Panc1 (cell line): ENCODE measurements around the gene NCBP1. TPM values are rescaled to one million over a fixed set of nuclear protein-coding genes. Genes with fewer than 3 reads are reported as not detected.

Experiments used
- ATAC-seq: fragments of 200-7000 bp; cut with Tn5 transposase; 2 replicates; pipeline ENCODE4 v1.9.1; 2020; ENCODE audit warnings: mild to moderate bottlenecking, moderate library complexity
- BruUV-seq: library from RNA; stranded (reverse); fragments of 400-500 nt; replicated peaks from 2 replicates; lab custom pipeline; 2021; lab: Mats Ljungman, UMichigan
- CTCF ChIA-PET: fragments of 300-600 bp; sonication (Branson Sonifier 250); formaldehyde crosslinking; loops from one replicate; lab custom pipeline; 2022; ENCODE audit warnings: antibody characterized with exemption; lab: Charles Lee
- POLR2A ChIA-PET: fragments of 300-600 bp; sonication (Branson Sonifier 250); formaldehyde crosslinking; loops from one replicate; lab custom pipeline; 2022; ENCODE audit warnings: antibody characterized with exemption; lab: Charles Lee
- DNase-seq: peaks from one replicate; pipeline ENCODE4 v3.0.0-alpha.2; 2010; ENCODE audit warnings: low read depth, low spot score
- H3K27ac ChIP-seq: 2 replicates; pipeline ENCODE4 v1.5.1; 2011; ENCODE audit warnings: mild to moderate bottlenecking, low read length, inconsistent platforms
- H3K27me3 ChIP-seq: fragments of 200-500 bp; sonication (Bioruptor generic); 2 replicates; pipeline ENCODE4 v1.6.0; 2014; ENCODE audit warnings: low read length, inconsistent platforms; ENCODE audit not compliant: control insufficient read depth, insufficient read depth
- H3K36me3 ChIP-seq: fragments of 200-500 bp; sonication (Bioruptor generic); 2 replicates; pipeline ENCODE4 v1.5.1; 2014; ENCODE audit warnings: inconsistent platforms, mild to moderate bottlenecking, low read length, moderate library complexity; ENCODE audit not compliant: control insufficient read depth, insufficient read depth
- H3K4me1 ChIP-seq: 2 replicates; pipeline ENCODE4 v1.5.1; 2011; ENCODE audit warnings: inconsistent platforms, mild to moderate bottlenecking, low read length, moderate library complexity; ENCODE audit not compliant: control insufficient read depth, insufficient read depth
- H3K4me3 ChIP-seq, 2 experiments: 2 replicates each; pipeline ENCODE4 v1.5.1; 2011 to 2012; ENCODE audit warnings: low read depth in 2 of 2, low read length in 2 of 2, mild to moderate bottlenecking in 2 of 2, inconsistent platforms in 1 of 2, moderate library complexity in 1 of 2
- H3K9me3 ChIP-seq: fragments of 200-500 bp; sonication (Bioruptor generic); 2 replicates; pipeline ENCODE4 v1.5.1; 2014; ENCODE audit warnings: low read depth, mild to moderate bottlenecking, inconsistent platforms, low read length, moderate library complexity; ENCODE audit not compliant: control insufficient read depth, insufficient read depth
- POLR2AphosphoS5 ChIP-seq: IDR thresholded peaks from 2 replicates; pipeline ENCODE4 v1.6.1; 2012; ENCODE audit warnings: mild to moderate bottlenecking, low read depth, low read length, moderate library complexity
- SIN3A ChIP-seq: IDR thresholded peaks from 2 replicates; pipeline ENCODE4 v1.6.1; 2012; ENCODE audit warnings: low read depth, mild to moderate bottlenecking, low read length, moderate library complexity, borderline replicate concordance; ENCODE audit not compliant: insufficient read depth
- TCF7L2 ChIP-seq: IDR thresholded peaks from 2 replicates; pipeline ENCODE4 v1.6.1; 2011; ENCODE audit warnings: mild to moderate bottlenecking, low read depth, low read length, inconsistent platforms
- in situ Hi-C: cut with HindIII; loops from 2 replicates; pipeline ENCODE4 v1.10.0; 2016; ENCODE audit warnings: low sequenced_read_pairs, low pct_unique_long_range_greater_than_20kb
- intact Hi-C: fragments of 100-400 bp; cut with micrococcal nuclease; formaldehyde crosslinking; loops from one replicate; pipeline ENCODE4 v1.10.0; 2022; ENCODE audit not compliant: unreplicated experiment
- total RNA-seq: library from RNA; stranded (reverse); gene quantifications from one replicate; pipeline ENCODE4 v1.2.1, GENCODE V29; 2021; ENCODE audit not compliant: unreplicated experiment
- TF ChIP-seq, protein P1 (sequence below), 2 experiments: IDR thresholded peaks; 2 replicates each; pipeline ENCODE4 v1.6.1; 2011 to 2012; ENCODE audit warnings: low read depth in 2 of 2, control low read depth in 1 of 2, low read length in 1 of 2, mild to moderate bottlenecking in 1 of 2, moderate library complexity in 1 of 2; ENCODE audit not compliant: insufficient read depth in 1 of 2
- TF ChIP-seq, protein P2 (sequence below): fragments of 450-650 bp; IDR thresholded peaks from 2 replicates; pipeline ENCODE4 v1.5.1; 2017; ENCODE audit warnings: mild to moderate bottlenecking

Gene NCBP1
- total RNA-seq, 1 experiment from 2014 or later = 30.1 TPM

DNA sequence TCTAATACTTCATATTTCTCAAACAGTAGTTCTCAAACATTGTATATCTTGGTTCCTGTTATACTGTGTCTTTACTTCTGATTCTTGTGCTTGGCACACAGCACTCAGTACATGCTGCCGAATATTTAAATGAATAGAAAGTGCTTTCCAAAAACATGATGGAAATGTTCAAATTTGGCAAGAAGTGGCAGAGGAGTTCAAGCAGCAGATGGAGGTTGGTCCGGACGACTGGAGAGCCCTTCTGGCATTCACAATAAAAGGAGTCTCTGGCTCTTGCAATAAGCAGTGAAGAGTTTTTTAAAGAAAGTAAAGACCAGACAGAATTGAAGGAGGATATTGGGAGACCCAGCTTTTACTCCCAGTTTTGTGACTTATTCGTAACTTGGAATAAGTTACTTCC is 36.7 kb upstream of the NCBP1 start:
- intact Hi-C loops = no loop called here
- no peak for ATAC-seq
- TF ChIP-seq TCF7L2 = no peak
- no peak for TF ChIP-seq POLR2AphosphoS5
- TF ChIP-seq SIN3A = no peak
- TF ChIP-seq, protein P1, sequence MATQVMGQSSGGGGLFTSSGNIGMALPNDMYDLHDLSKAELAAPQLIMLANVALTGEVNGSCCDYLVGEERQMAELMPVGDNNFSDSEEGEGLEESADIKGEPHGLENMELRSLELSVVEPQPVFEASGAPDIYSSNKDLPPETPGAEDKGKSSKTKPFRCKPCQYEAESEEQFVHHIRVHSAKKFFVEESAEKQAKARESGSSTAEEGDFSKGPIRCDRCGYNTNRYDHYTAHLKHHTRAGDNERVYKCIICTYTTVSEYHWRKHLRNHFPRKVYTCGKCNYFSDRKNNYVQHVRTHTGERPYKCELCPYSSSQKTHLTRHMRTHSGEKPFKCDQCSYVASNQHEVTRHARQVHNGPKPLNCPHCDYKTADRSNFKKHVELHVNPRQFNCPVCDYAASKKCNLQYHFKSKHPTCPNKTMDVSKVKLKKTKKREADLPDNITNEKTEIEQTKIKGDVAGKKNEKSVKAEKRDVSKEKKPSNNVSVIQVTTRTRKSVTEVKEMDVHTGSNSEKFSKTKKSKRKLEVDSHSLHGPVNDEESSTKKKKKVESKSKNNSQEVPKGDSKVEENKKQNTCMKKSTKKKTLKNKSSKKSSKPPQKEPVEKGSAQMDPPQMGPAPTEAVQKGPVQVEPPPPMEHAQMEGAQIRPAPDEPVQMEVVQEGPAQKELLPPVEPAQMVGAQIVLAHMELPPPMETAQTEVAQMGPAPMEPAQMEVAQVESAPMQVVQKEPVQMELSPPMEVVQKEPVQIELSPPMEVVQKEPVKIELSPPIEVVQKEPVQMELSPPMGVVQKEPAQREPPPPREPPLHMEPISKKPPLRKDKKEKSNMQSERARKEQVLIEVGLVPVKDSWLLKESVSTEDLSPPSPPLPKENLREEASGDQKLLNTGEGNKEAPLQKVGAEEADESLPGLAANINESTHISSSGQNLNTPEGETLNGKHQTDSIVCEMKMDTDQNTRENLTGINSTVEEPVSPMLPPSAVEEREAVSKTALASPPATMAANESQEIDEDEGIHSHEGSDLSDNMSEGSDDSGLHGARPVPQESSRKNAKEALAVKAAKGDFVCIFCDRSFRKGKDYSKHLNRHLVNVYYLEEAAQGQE (IDR thresholded peaks at IDR 0.05; ENCODE audit: insufficient read depth in 1 of 2, low read depth in 2 of 2, low read length in 1 of 2) = no peak
- TF ChIP-seq, protein P2, sequence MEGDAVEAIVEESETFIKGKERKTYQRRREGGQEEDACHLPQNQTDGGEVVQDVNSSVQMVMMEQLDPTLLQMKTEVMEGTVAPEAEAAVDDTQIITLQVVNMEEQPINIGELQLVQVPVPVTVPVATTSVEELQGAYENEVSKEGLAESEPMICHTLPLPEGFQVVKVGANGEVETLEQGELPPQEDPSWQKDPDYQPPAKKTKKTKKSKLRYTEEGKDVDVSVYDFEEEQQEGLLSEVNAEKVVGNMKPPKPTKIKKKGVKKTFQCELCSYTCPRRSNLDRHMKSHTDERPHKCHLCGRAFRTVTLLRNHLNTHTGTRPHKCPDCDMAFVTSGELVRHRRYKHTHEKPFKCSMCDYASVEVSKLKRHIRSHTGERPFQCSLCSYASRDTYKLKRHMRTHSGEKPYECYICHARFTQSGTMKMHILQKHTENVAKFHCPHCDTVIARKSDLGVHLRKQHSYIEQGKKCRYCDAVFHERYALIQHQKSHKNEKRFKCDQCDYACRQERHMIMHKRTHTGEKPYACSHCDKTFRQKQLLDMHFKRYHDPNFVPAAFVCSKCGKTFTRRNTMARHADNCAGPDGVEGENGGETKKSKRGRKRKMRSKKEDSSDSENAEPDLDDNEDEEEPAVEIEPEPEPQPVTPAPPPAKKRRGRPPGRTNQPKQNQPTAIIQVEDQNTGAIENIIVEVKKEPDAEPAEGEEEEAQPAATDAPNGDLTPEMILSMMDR = no peak
- no peaks in the 10 kb centered on the region for H3K9me3 ChIP-seq
- ChIA-PET CTCF (interaction anchor here (0.6 kb wide), 2 partner anchors 29 to 88 kb away, joined by 3 to 13 read pairs; no protein-coding TSS in a partner anchor), POLR2A (no interaction called here)
- no peaks in the 10 kb centered on the region for H3K4me1 ChIP-seq
- BruUV-seq = no TSS peak
- no peaks in the 10 kb centered on the region for H3K27me3 ChIP-seq
- no peak for DNase-seq
- H3K27ac ChIP-seq = no peak overlapping the region
- H3K36me3 ChIP-seq = no peaks in the 10 kb centered on the region
- H3K4me3 ChIP-seq = no peak overlapping the region
- in situ Hi-C loops = no loop called here

DNA sequence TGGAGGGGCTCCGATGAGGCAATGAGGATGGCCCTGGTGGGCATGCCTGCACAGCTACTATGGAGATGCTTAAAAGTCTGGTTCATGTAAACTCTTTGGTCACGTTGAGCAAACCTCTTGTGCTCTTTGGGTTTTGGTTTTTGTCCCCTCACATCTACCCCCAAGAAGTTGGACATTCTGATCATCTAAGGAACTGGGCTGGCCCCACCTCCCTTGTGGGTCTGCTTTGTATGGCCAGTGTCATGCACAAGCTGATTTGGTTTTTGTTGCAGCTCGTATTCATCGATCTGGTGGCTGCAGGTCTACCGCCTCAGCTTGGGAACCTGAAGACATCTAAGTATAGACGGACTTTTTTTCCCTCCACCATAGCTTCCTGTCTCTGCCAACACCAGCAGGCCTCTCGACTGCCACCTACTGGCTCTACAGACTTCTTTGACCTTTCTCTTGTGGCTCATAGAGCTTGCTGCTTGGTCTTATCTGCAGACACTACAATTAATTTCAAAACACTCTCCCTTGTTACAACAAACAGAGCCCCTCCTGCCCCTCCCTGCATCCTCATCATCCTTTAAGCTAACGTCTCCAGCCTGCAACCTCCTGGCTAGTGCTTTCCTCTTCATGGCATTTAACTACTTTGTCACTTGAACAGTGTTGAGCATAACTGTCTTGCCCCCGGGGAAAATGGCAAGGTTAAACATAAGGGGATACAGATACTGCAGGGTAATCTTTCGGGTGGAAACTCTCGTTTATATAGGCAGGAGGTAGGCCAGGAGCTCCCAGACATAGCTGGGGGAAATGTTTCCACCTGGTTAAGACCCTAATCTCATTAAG is 34.9 kb upstream of the NCBP1 start:
- ChIA-PET POLR2A (interaction anchor here (0.5 kb wide), 1 partner anchor 384 kb away, joined by 4 read pairs; no protein-coding TSS in a partner anchor), CTCF (interaction anchor here (0.5 to 2.0 kb wide), 8 partner anchors 17 to 211 kb away, joined by 3 to 18 read pairs (median 4); partner anchors contain the start of gene TDRD7)
- H3K27me3 ChIP-seq = no peaks in the 10 kb centered on the region
- no peak overlapping the region for H3K4me3 ChIP-seq
- H3K27ac ChIP-seq = no peak overlapping the region
- intact Hi-C loops = loop anchor here (2.0 kb wide), 1 partner anchor 130 kb away; no protein-coding TSS in a partner anchor
- DNase-seq = peak; percentile 50
- H3K36me3 ChIP-seq = no peaks in the 10 kb centered on the region
- in situ Hi-C loops = no loop called here
- no peak for TF ChIP-seq TCF7L2
- TF ChIP-seq, protein P2 = peak; percentile 87
- BruUV-seq = no TSS peak
- H3K4me1 ChIP-seq = no peaks in the 10 kb centered on the region
- H3K9me3 ChIP-seq = no peaks in the 10 kb centered on the region
- ATAC-seq = peak; percentile 94
